ENCODE data around the gene FDXACB1.

FDXACB1 gene

DNA sequence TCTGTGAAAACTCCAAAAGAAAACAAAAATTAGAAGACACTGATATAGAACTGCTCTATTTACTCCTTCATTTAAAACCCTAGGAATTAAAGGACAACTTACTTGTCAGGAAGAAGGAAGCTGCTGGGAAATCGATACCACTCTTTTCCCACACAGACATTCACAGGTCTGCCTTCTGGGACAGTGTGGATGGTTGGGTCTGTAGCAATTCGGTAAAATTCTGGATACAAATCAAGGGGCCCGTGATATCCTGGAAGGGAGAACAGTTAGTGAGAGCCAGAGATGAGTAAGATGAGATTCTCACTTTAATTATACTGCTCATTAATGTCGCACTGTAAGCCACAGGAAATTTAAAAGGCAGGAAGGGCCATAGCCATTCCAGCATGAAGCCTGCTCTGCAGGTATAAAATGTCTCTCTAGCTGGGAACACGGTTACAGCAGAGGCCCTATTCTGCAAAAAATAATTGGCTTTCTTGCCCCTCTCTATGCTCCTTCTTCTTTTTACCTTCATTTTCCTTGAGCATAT is 41.5 kb downstream of the FDXACB1 start:
- Histone ChIP-seq H2BK120ac (ENCODE audit: low read depth, low read length) (no peak overlapping the region), H2AK5ac (ENCODE audit: low read depth, low read length) (no peak overlapping the region), H3K36me3 (replicated peaks in 1 of 2; ENCODE audit: control insufficient read depth in 2 of 2, insufficient read depth in 2 of 2, low read length in 2 of 2) (peaks cover 0 to 71% of the 10 kb centered on the region in 2 donors), H3K4me3 (ENCODE audit: low read length in 2 of 2) (no peak overlapping the region), H3K14ac (ENCODE audit: low read length) (no peak overlapping the region), H3K9ac (ENCODE audit: low read depth, low read length, poor library complexity) (no peak overlapping the region), H3K4me2 (ENCODE audit: insufficient read depth, low read length, poor library complexity, severe bottlenecking) (no peak overlapping the region), H3K23ac (ENCODE audit: low read depth, low read length, poor library complexity) (no peak overlapping the region), H3K79me1 (ENCODE audit: low read depth, low read length) (no peaks in the 10 kb centered on the region), H3K27ac (replicated peaks; ENCODE audit: low read length) (no peak overlapping the region), H2AFZ (ENCODE audit: low read length) (no peak overlapping the region), H3K9me3 (replicated peaks in 1 of 2; ENCODE audit: control insufficient read depth in 2 of 2, insufficient read depth in 1 of 2, low read depth in 1 of 2, low read length in 2 of 2) (no peaks in the 10 kb centered on the region), H4K91ac (ENCODE audit: low read depth, low read length, poor library complexity) (no peak overlapping the region), H3K18ac (ENCODE audit: low read length) (no peak overlapping the region), H3K4me1 (ENCODE audit: control insufficient read depth in 2 of 2, insufficient read depth in 1 of 2, low read depth in 1 of 2, low read length in 2 of 2) (peaks cover 0 to 6% of the 10 kb centered on the region in 2 donors), H3K4ac (ENCODE audit: low read length) (no peak overlapping the region), H3K27me3 (ENCODE audit: control insufficient read depth in 3 of 3, insufficient read depth in 3 of 3, low read depth in 1 of 3, low read length in 3 of 3) (no peaks in the 10 kb centered on the region), H4K8ac (ENCODE audit: low read depth, low read length) (no peak overlapping the region), H2BK12ac (ENCODE audit: low read length) (no peak overlapping the region), H2BK5ac (ENCODE audit: low read length) (no peak overlapping the region), H2BK15ac (ENCODE audit: low read length) (no peak overlapping the region)
- no peak for DNase-seq (ENCODE audit: low spot score)
- WGBS, 2 donors (ENCODE audit: extremely low coverage in 2 of 2, insufficient read length in 2 of 2, insufficient replicate concordance in 1 of 2): no CpG with 5 or more reads among the region's 5 CpGs

DNA sequence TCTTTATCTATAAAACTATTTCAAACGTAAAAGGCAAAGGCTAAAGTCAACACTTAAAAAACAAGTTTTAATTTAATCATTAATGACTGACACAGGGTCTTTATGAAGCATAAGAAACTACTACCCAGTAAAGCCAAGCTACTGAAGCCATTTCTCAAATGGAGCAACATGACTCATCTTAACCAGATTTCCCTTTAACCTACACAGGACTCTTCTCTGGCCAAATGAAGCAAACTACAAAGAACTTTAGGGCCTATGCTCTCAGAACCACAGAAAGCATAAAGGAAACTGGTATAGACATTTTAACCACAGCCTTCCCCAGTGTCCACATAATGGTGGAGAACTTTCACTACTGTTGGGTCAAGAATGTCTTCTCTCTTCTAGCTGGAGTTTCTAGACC is 42.2 kb downstream of the FDXACB1 start:
- Histone ChIP-seq H4K8ac (ENCODE audit: low read depth, low read length) (no peak overlapping the region), H3K79me1 (ENCODE audit: low read depth, low read length) (no peaks in the 10 kb centered on the region), H3K4ac (ENCODE audit: low read length) (no peak overlapping the region), H3K9ac (ENCODE audit: low read depth, low read length, poor library complexity) (no peak overlapping the region), H3K4me3 (ENCODE audit: low read length in 2 of 2) (no peak overlapping the region), H2BK5ac (ENCODE audit: low read length) (no peak overlapping the region), H2AFZ (ENCODE audit: low read length) (no peak overlapping the region), H4K91ac (ENCODE audit: low read depth, low read length, poor library complexity) (no peak overlapping the region), H3K14ac (ENCODE audit: low read length) (no peak overlapping the region), H2BK15ac (ENCODE audit: low read length) (no peak overlapping the region), H2BK120ac (ENCODE audit: low read depth, low read length) (no peak overlapping the region), H3K27me3 (ENCODE audit: control insufficient read depth in 3 of 3, insufficient read depth in 3 of 3, low read depth in 1 of 3, low read length in 3 of 3) (no peaks in the 10 kb centered on the region), H3K18ac (ENCODE audit: low read length) (no peak overlapping the region), H3K27ac (replicated peaks; ENCODE audit: low read length) (no peak overlapping the region), H3K4me2 (ENCODE audit: insufficient read depth, low read length, poor library complexity, severe bottlenecking) (no peak overlapping the region), H3K4me1 (ENCODE audit: control insufficient read depth in 2 of 2, insufficient read depth in 1 of 2, low read depth in 1 of 2, low read length in 2 of 2) (peaks cover 0 to 6% of the 10 kb centered on the region in 2 donors), H2AK5ac (ENCODE audit: low read depth, low read length) (no peak overlapping the region), H2BK12ac (ENCODE audit: low read length) (no peak overlapping the region), H3K9me3 (replicated peaks in 1 of 2; ENCODE audit: control insufficient read depth in 2 of 2, insufficient read depth in 1 of 2, low read depth in 1 of 2, low read length in 2 of 2) (no peaks in the 10 kb centered on the region), H3K23ac (ENCODE audit: low read depth, low read length, poor library complexity) (no peak overlapping the region), H3K36me3 (replicated peaks in 1 of 2; ENCODE audit: control insufficient read depth in 2 of 2, insufficient read depth in 2 of 2, low read length in 2 of 2) (peaks cover 0 to 75% of the 10 kb centered on the region in 2 donors)
- no peak for DNase-seq (ENCODE audit: low spot score)
- WGBS, 2 donors (ENCODE audit: extremely low coverage in 2 of 2, insufficient read length in 2 of 2, insufficient replicate concordance in 1 of 2): no CpG with 5 or more reads among the region's 1 CpG

DNA sequence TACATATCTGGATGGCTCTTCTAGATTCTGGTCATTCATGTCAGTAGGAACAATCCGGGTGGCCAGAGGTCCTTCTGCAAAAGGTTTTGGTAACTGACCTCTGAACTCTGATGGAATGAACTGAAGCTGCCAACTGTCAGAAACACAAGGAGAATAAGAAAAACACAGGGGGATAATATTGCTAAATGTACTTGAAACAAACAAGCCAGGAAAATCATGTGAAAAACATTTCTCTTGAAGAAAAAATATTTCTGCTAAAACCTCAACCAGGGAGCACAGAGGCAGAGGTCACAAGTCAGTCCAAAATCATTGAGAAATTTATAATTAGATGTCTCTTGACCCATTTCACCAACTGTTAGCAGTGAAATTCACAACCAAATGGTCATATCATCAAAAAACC is 42.8 kb downstream of the FDXACB1 start:
- WGBS, 2 donors (ENCODE audit: extremely low coverage in 2 of 2, insufficient read length in 2 of 2, insufficient replicate concordance in 1 of 2): no CpG with 5 or more reads among the region's 1 CpG
- Histone ChIP-seq H2AK5ac (ENCODE audit: low read depth, low read length) (no peak overlapping the region), H3K14ac (ENCODE audit: low read length) (no peak overlapping the region), H3K9ac (ENCODE audit: low read depth, low read length, poor library complexity) (no peak overlapping the region), H3K23ac (ENCODE audit: low read depth, low read length, poor library complexity) (no peak overlapping the region), H2BK12ac (ENCODE audit: low read length) (no peak overlapping the region), H3K18ac (ENCODE audit: low read length) (no peak overlapping the region), H2AFZ (ENCODE audit: low read length) (no peak overlapping the region), H2BK5ac (ENCODE audit: low read length) (no peak overlapping the region), H2BK15ac (ENCODE audit: low read length) (no peak overlapping the region), H3K27me3 (ENCODE audit: control insufficient read depth in 3 of 3, insufficient read depth in 3 of 3, low read depth in 1 of 3, low read length in 3 of 3) (no peaks in the 10 kb centered on the region), H4K91ac (ENCODE audit: low read depth, low read length, poor library complexity) (no peak overlapping the region), H3K9me3 (replicated peaks in 1 of 2; ENCODE audit: control insufficient read depth in 2 of 2, insufficient read depth in 1 of 2, low read depth in 1 of 2, low read length in 2 of 2) (no peaks in the 10 kb centered on the region), H3K4me3 (ENCODE audit: low read length in 2 of 2) (no peak overlapping the region), H2BK120ac (ENCODE audit: low read depth, low read length) (no peak overlapping the region), H3K4me2 (ENCODE audit: insufficient read depth, low read length, poor library complexity, severe bottlenecking) (no peak overlapping the region), H3K79me1 (ENCODE audit: low read depth, low read length) (no peaks in the 10 kb centered on the region), H3K27ac (replicated peaks; ENCODE audit: low read length) (no peak overlapping the region), H3K4ac (ENCODE audit: low read length) (no peak overlapping the region), H3K36me3 (replicated peaks in 1 of 2; ENCODE audit: control insufficient read depth in 2 of 2, insufficient read depth in 2 of 2, low read length in 2 of 2) (peaks cover 0 to 79% of the 10 kb centered on the region in 2 donors), H3K4me1 (ENCODE audit: control insufficient read depth in 2 of 2, insufficient read depth in 1 of 2, low read depth in 1 of 2, low read length in 2 of 2) (peaks cover 0 to 3% of the 10 kb centered on the region in 2 donors), H4K8ac (ENCODE audit: low read depth, low read length) (no peak overlapping the region)
- DNase-seq (ENCODE audit: low spot score): no peak

DNA sequence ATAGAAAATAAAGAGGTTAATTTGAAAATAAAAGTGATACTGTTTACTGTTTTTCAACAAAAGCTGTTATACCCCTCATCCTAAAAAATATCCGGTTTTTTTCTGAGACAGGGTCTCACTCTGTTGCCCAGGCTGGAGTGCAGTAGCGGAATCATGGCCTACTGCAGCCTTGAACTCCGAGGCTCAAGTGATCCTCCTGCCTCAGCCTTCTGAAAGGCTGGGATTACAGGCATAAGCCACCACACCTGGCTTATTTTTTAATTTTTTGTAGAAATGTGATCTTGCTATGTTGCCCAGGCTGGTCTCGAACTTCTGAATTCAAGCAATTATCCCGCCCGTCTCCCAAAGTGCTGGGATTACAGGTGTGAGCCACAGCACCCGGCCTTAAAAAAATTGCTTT is 43.3 kb downstream of the FDXACB1 start:
- no peak overlapping the region for H4K8ac ChIP-seq (ENCODE audit: low read depth, low read length)
- no peaks in the 10 kb centered on the region for H3K79me1 ChIP-seq (ENCODE audit: low read depth, low read length)
- H3K9ac ChIP-seq (ENCODE audit: low read depth, low read length, poor library complexity): no peak overlapping the region
- no peak overlapping the region for H2BK120ac ChIP-seq (ENCODE audit: low read depth, low read length)
- H3K4me2 ChIP-seq (ENCODE audit: insufficient read depth, low read length, poor library complexity, severe bottlenecking): no peak overlapping the region
- no peaks in the 10 kb centered on the region for H3K27me3 ChIP-seq (ENCODE audit: control insufficient read depth in 3 of 3, insufficient read depth in 3 of 3, low read depth in 1 of 3, low read length in 3 of 3)
- H3K4me1 ChIP-seq (ENCODE audit: control insufficient read depth in 2 of 2, insufficient read depth in 1 of 2, low read depth in 1 of 2, low read length in 2 of 2): peaks cover 0 to 3% of the 10 kb centered on the region in 2 donors
- H3K4ac ChIP-seq (ENCODE audit: low read length): no peak overlapping the region
- no peak overlapping the region for H4K91ac ChIP-seq (ENCODE audit: low read depth, low read length, poor library complexity)
- no peak overlapping the region for H3K23ac ChIP-seq (ENCODE audit: low read depth, low read length, poor library complexity)
- peaks cover 0 to 84% of the 10 kb centered on the region in 2 donors for H3K36me3 ChIP-seq (replicated peaks in 1 of 2; ENCODE audit: control insufficient read depth in 2 of 2, insufficient read depth in 2 of 2, low read length in 2 of 2)
- H2BK5ac ChIP-seq (ENCODE audit: low read length): no peak overlapping the region
- DNase-seq (ENCODE audit: low spot score): no peak
- H3K14ac ChIP-seq (ENCODE audit: low read length): no peak overlapping the region
- H2BK12ac ChIP-seq (ENCODE audit: low read length): no peak overlapping the region
- H2AK5ac ChIP-seq (ENCODE audit: low read depth, low read length): no peak overlapping the region
- H2BK15ac ChIP-seq (ENCODE audit: low read length): no peak overlapping the region
- H3K4me3 ChIP-seq (ENCODE audit: low read length in 2 of 2): no peak overlapping the region
- H3K9me3 ChIP-seq (replicated peaks in 1 of 2; ENCODE audit: control insufficient read depth in 2 of 2, insufficient read depth in 1 of 2, low read depth in 1 of 2, low read length in 2 of 2): no peaks in the 10 kb centered on the region
- no CpG with 5 or more reads among the region's 7 CpGs for WGBS, 2 donors (ENCODE audit: extremely low coverage in 2 of 2, insufficient read length in 2 of 2, insufficient replicate concordance in 1 of 2)
- H3K18ac ChIP-seq (ENCODE audit: low read length): no peak overlapping the region
- no peak overlapping the region for H2AFZ ChIP-seq (ENCODE audit: low read length)
- H3K27ac ChIP-seq (replicated peaks; ENCODE audit: low read length): no peak overlapping the region

Data from neuronal stem cell (in vitro differentiated cells).